ENCODE results near the gene CASKIN1. TPM values are rescaled to one million over a fixed set of nuclear protein-coding genes. Genes with fewer than 3 reads are reported as not detected.

The CASKIN1 gene
- total and polyA plus RNA-seq, 2 donors from 2014 or later, result 0.30 to 0.66 TPM

- no peaks in the 10 kb centered on the region for H3K9me3 ChIP-seq (ENCODE audit: control insufficient read depth in 2 of 3, insufficient read depth in 1 of 3, low read length in 3 of 3)
- intact Hi-C loops (cut with DNase I), result no loop called here
- H3K27me3 ChIP-seq (ENCODE audit: control insufficient read depth, insufficient read depth, low read length), result no peaks in the 10 kb centered on the region
- no peaks in the 10 kb centered on the region for H3K4me1 ChIP-seq (ENCODE audit: control insufficient read depth in 2 of 3, insufficient read depth in 2 of 3, low read depth in 1 of 3, low read length in 3 of 3)
- DNase-seq, result no peak
- no peak for FAIRE-seq
- H3K27ac ChIP-seq (ENCODE audit: low read depth in 2 of 2, low read length in 2 of 2), result no peak overlapping the region
- TF ChIP-seq, protein P1, sequence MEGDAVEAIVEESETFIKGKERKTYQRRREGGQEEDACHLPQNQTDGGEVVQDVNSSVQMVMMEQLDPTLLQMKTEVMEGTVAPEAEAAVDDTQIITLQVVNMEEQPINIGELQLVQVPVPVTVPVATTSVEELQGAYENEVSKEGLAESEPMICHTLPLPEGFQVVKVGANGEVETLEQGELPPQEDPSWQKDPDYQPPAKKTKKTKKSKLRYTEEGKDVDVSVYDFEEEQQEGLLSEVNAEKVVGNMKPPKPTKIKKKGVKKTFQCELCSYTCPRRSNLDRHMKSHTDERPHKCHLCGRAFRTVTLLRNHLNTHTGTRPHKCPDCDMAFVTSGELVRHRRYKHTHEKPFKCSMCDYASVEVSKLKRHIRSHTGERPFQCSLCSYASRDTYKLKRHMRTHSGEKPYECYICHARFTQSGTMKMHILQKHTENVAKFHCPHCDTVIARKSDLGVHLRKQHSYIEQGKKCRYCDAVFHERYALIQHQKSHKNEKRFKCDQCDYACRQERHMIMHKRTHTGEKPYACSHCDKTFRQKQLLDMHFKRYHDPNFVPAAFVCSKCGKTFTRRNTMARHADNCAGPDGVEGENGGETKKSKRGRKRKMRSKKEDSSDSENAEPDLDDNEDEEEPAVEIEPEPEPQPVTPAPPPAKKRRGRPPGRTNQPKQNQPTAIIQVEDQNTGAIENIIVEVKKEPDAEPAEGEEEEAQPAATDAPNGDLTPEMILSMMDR (IDR thresholded peaks at IDR 0.05; ENCODE audit: borderline replicate concordance, extremely low read depth, insufficient read depth), result no peak
- H3K9ac ChIP-seq (ENCODE audit: low read length in 3 of 3), result no peak overlapping the region
- H3K36me3 ChIP-seq (ENCODE audit: control insufficient read depth in 2 of 3, insufficient read depth in 3 of 3, low read length in 3 of 3), result no peaks in the 10 kb centered on the region
- H3K4me3 ChIP-seq (ENCODE audit: low read length in 3 of 3), result no peak overlapping the region
Observed at GRCh38 chr16:2188395-2188794, 8.0 kb downstream of the CASKIN1 start.

- Histone ChIP-seq H3K9ac (ENCODE audit: low read length in 3 of 3) (no peak overlapping the region), H3K27ac (ENCODE audit: low read depth in 2 of 2, low read length in 2 of 2) (no peak overlapping the region), H3K36me3 (ENCODE audit: control insufficient read depth in 2 of 3, insufficient read depth in 3 of 3, low read length in 3 of 3) (no peaks in the 10 kb centered on the region), H3K4me1 (ENCODE audit: control insufficient read depth in 2 of 3, insufficient read depth in 2 of 3, low read depth in 1 of 3, low read length in 3 of 3) (no peaks in the 10 kb centered on the region), H3K27me3 (ENCODE audit: control insufficient read depth, insufficient read depth, low read length) (no peaks in the 10 kb centered on the region), H3K4me3 (ENCODE audit: low read length in 3 of 3) (no peak overlapping the region), H3K9me3 (ENCODE audit: control insufficient read depth in 2 of 3, insufficient read depth in 1 of 3, low read length in 3 of 3) (no peaks in the 10 kb centered on the region)
- intact Hi-C loops (cut with DNase I), result no loop called here
- DNase-seq (no peak), FAIRE-seq (no peak)
- TF ChIP-seq, protein P1 (IDR thresholded peaks at IDR 0.05; ENCODE audit: borderline replicate concordance, extremely low read depth, insufficient read depth), result no peak
Observed at GRCh38 chr16:2187212-2187611, 9.2 kb downstream of the CASKIN1 start.

DNA sequence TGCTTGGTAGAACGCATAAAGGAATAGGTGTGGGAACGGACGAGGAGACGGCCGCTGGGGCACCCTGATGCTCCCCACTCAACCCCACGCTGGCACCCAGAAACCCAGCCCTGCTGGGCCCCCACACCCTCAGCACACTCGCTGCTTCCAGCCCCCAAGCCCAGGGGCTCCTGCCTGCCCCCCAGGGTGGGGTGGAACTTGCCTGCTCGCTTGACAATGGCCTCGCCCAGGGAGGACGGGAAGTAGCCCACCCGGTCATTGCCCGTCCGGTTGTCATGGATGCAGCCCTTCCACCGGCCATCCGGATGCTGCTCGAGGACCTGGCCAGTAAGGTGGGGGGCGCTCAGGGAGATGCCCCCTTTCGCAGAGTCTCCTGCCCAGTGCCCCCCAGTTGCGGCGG lies 9.9 kb downstream of the CASKIN1 start:
- H3K27me3 ChIP-seq (ENCODE audit: control insufficient read depth, insufficient read depth, low read length), result no peaks in the 10 kb centered on the region
- no peaks in the 10 kb centered on the region for H3K9me3 ChIP-seq (ENCODE audit: control insufficient read depth in 2 of 3, insufficient read depth in 1 of 3, low read length in 3 of 3)
- DNase-seq, result no peak
- intact Hi-C loops (cut with DNase I), result no loop called here
- TF ChIP-seq, protein P1 (IDR thresholded peaks at IDR 0.05; ENCODE audit: borderline replicate concordance, extremely low read depth, insufficient read depth), result no peak
- H3K36me3 ChIP-seq (ENCODE audit: control insufficient read depth in 2 of 3, insufficient read depth in 3 of 3, low read length in 3 of 3), result no peaks in the 10 kb centered on the region
- H3K4me3 ChIP-seq (ENCODE audit: low read length in 3 of 3), result no peak overlapping the region
- H3K9ac ChIP-seq (ENCODE audit: low read length in 3 of 3), result no peak overlapping the region
- no peaks in the 10 kb centered on the region for H3K4me1 ChIP-seq (ENCODE audit: control insufficient read depth in 2 of 3, insufficient read depth in 2 of 3, low read depth in 1 of 3, low read length in 3 of 3)
- H3K27ac ChIP-seq (ENCODE audit: low read depth in 2 of 2, low read length in 2 of 2), result no peak overlapping the region
- FAIRE-seq, result no peak

GRCh38 chr16:2186064-2186463 lies 10.3 kb downstream of the CASKIN1 start:
- Histone ChIP-seq H3K27ac (ENCODE audit: low read depth in 2 of 2, low read length in 2 of 2) (no peak overlapping the region), H3K4me1 (ENCODE audit: control insufficient read depth in 2 of 3, insufficient read depth in 2 of 3, low read depth in 1 of 3, low read length in 3 of 3) (no peaks in the 10 kb centered on the region), H3K36me3 (ENCODE audit: control insufficient read depth in 2 of 3, insufficient read depth in 3 of 3, low read length in 3 of 3) (no peaks in the 10 kb centered on the region), H3K9me3 (ENCODE audit: control insufficient read depth in 2 of 3, insufficient read depth in 1 of 3, low read length in 3 of 3) (no peaks in the 10 kb centered on the region), H3K27me3 (ENCODE audit: control insufficient read depth, insufficient read depth, low read length) (no peaks in the 10 kb centered on the region), H3K4me3 (ENCODE audit: low read length in 3 of 3) (no peak overlapping the region), H3K9ac (ENCODE audit: low read length in 3 of 3) (no peak overlapping the region)
- intact Hi-C loops (cut with DNase I), result no loop called here
- TF ChIP-seq, protein P1 (IDR thresholded peaks at IDR 0.05; ENCODE audit: borderline replicate concordance, extremely low read depth, insufficient read depth), result no peak
- no peak for DNase-seq
- no peak for FAIRE-seq

All from kidney (tissue), 14 donors.